Measurements from ENCODE around the gene NUP62.

- TF ChIP-seq CTCF (IDR thresholded peaks at IDR 0.05) (peak; percentile 55 to 81 (median 71)), POLR2A (IDR thresholded peaks at IDR 0.05) (peak; percentile 40)
Observed at GRCh38 chr19:49916839-49917733, 12.2 kb downstream of the NUP62 start.

Data from right lobe of liver (tissue), 4 donors.